NAMALWA (cell line): Measurements from ENCODE around the gene ST6GALNAC3.
"Not testable (repeated sequence)": the region's sequence is repeated elsewhere in the genome, so short reads cannot be mapped to it uniquely, and the experiment has no call there.

Source experiments
- DNase-seq: peaks from one replicate; pipeline ENCODE4 v3.0.0-alpha.2; 2015; ENCODE audit warnings: low spot score

ST6GALNAC3 gene

DNA sequence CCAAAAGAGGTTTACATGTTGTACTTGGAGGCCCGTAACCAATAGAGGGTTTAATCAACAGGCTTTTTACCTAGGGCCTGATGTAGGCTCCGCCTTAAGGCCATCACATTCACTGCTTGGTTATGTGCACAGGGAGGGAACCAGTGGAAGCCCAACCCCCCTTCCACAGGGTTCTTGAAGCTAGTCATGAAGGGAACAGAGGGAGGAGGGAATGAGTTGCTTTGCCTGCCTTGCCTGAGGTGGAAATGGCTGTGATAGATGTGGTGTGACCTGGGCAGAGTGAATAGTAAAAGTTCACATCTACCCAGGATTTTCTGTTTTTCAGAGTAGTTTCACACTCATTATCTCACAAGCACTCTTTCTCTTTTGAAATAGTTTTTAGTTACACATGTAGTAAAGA, 215.1 kb downstream of the ST6GALNAC3 start:
- DNase-seq: no peak

DNA sequence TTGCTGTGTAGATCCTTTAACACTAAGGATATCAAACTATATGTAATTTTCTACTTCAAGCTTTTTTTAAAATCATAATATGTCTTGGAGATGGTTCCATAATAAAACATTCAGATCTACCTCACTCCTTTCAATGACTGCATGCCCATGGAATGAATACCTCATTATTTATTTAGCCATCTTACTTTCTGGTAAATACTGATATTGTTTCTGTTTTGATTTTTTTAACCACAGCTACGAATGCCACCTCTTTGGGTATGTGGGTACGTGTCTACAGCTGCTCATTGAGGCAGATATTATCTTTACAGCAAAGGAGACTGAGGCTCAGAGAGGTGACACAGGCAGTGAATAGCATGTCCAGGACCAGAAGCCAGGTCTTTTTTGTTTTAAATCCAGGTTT, 215.7 kb downstream of the ST6GALNAC3 start:
- no peak for DNase-seq

DNA sequence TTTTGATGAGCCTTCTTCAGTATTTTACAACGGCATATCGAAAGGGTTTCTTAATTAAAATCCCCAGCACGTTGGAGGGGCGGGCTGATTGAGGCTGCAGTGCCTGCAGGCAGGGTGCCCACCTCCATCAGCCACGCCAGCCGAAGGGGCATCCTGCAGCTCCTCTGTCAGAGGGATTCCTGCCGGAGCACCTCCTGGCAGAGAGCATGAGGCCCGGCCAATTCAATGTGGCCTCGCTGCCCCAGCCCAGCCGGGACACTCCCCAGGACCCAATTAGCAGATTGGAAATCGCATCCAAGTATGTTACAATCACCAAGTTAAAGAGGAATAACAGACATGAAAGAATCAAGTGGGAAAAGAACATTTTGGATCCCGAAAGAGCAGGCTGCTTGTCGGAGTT, 216.6 kb downstream of the ST6GALNAC3 start:
- DNase-seq: no peak

GRCh38 chr1:76291737-76292136, 217.2 kb downstream of the ST6GALNAC3 start:
- DNase-seq: no peak

GRCh38 chr1:76292418-76293184, 218.1 kb downstream of the ST6GALNAC3 start:
- no peak for DNase-seq

DNA sequence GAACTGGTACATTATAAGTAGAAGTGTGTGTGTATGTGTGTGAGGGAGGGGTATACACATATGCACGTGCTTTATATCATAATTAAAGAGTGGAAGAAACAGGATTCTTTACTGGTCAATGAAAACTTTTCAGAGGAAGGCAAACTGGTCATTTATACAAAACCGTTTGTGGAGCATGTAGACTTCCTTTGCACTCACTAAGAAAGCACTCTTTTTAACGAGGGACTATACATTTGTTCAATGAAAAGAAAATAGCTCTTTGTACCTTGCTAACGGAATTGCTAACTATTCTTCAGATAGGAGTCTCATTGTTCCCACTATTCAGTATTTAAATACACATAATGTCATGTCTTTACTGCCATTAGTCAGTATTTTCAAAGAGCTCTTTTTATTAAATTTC, 219.3 kb downstream of the ST6GALNAC3 start:
- DNase-seq: no peak

DNA sequence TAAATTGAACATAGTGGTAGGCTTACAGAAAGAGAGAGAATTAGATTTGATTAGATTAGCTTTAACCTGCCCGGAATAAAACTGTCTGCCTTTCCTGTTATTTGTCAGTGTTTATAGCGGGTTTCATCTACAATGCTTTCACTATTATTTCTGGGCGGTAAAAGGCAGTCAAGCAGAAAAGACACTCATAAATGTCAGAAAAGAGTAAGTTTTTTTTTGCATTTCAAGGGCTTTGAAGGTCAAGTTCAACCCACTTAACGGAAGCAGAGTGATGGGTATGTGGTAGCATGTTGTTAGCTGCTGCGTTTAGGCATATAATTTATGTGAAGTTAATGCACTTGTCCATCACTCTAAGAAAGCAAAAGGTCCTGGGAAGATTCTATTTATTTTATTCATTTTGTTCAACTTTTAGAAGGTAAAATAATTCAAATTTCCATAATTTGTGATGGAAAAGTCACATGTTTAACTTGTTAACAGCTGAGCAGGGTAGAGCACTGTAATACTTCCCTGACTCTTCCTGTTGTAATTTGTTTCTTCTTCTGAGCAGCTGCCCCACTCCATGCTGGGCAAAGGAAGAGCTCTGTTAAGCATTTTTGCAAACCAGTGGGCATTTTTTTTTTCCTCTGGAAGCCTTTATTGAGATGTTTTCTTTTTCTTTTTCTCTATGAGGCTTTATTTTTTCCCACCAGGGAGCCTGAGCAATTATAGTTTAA, 220.1 kb downstream of the ST6GALNAC3 start:
- peak; percentile 36 for DNase-seq

DNA sequence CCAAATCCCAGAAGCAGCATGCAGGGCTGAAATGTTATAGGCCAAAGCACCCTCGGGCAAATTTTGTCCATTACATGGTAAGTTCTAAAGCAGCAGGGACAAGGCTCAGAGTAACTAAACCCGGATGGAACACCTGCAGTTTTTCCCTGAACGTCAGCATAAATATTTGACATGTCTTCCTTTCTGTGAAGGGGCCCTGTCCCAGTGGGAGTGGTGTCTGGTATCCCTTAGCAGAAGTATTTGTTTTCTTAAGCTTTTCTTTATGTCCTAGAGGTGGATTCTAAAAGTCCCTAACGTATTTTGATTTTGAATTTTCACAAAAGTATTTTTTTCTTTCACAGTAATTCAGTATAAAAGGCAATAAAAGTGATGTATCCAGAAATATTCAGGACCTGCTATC, 223.9 kb downstream of the ST6GALNAC3 start:
- DNase-seq: no peak

DNA sequence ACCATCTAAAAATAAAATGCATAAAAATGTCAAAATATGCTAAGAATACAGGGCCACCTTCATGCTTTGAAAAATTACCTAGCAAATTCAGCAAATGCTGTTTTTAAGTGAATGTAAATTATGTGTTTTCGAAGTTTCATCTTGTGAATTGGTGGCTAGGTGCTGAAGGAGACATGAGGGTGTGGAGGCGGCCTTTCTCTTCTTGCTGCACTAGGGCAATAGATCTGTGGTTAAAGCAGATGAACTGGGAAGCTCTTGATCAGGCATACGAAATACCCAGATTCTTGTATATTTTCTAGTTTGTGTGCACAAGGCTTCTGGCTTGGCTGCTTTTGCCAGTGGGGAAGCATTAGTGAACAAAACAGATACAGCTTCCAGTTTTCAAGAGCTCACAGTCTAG, 224.5 kb downstream of the ST6GALNAC3 start:
- no peak for DNase-seq

DNA sequence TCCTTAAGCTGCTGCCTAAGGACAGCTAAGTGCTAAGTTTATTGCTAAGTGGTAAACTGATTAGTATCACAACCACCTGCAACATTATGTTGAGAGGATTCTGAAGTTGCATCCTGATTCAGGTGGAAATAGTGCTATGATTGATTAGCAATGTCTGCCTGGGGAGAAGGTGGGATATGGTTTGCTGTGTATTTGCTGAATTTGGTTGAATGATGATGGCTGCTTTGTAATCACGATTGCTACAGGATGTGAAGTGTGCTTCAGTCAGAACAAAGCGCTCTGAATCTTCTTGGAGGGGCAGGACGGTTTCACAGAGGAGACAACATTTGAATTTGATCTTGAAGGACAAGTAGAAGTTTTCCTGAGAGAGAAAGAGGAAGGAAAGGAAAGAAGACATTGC, 226.0 kb downstream of the ST6GALNAC3 start:
- DNase-seq: no peak

- peak; percentile 41 for DNase-seq
These were observed 228.3 kb downstream of the ST6GALNAC3 start for GRCh38 chr1:76302711-76303339.

DNA sequence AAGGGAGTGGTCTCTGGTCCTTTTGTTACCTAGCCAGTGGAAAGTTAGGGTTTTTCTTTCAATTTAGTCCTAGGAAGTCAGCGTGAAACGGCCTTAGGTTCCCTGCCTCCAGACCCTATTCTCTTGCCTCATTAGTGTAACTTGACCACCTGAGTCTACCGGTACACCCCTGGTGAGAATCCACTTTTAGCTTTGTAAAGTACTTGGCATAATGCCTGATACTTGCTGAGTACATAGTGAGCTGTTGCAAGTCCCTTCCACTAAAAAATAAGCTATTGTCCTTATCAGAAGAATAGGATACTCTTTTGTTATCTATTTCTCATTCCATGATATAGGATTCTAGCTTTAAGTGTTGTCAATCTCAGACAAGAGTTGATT, 228.8 kb downstream of the ST6GALNAC3 start:
- DNase-seq: no peak

- no peak for DNase-seq
These were observed 238.8 kb downstream of the ST6GALNAC3 start for GRCh38 chr1:76313304-76313703.

- DNase-seq: no peak
These were observed 240.2 kb downstream of the ST6GALNAC3 start for GRCh38 chr1:76314730-76315129.

- no peak for DNase-seq
These were observed 242.9 kb downstream of the ST6GALNAC3 start for GRCh38 chr1:76317299-76317900.

DNA sequence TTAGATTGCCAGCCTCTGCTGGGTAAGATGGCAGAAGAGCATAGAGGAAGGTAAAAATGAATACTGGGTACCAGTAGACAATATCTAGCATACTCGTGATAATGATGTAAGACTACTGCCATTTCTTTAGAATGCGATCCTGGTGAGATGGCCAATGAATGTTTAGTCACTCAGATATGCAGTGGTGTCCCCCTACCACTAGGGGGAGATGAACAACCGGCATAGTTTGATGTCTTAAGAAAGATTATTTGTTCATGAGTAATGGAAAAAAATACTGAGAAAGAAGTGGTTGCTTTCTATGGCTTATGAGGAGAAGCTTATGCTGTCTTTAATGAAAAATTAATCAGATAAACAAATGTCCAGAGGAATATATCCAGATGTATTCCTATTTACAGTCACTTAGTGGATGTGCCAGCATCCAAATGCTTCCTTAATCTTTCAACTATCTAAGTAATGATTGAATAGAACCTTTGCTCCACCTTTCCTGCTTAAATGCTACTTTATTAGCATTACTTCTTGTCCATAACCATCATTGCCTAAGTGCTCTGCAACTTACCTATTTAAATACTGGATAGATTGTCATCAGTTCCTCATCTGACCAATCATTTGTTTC, 256.6 kb downstream of the ST6GALNAC3 start:
- DNase-seq: peak; percentile 67

DNA sequence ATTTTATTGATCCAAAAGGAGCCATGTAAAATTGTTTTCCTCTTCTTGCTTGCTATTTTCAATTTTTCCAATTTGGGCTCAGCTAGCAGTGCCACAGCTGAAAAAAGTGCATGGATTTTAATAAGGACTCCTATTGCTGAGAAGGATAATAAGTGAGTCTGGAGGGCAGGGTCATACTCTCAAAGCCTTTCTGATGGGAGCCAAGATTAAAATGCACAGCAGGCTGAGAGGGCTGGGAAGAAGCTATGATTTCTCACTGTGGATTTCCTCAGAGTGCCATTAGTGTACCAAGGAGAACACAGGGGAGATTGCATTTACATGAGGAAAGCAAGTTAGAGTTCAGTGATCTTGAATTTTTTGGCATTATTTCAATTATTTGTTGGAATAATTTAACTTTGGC, 261.3 kb downstream of the ST6GALNAC3 start:
- no peak for DNase-seq

- no peak for DNase-seq
These were observed 262.4 kb downstream of the ST6GALNAC3 start for GRCh38 chr1:76336931-76337371.

DNA sequence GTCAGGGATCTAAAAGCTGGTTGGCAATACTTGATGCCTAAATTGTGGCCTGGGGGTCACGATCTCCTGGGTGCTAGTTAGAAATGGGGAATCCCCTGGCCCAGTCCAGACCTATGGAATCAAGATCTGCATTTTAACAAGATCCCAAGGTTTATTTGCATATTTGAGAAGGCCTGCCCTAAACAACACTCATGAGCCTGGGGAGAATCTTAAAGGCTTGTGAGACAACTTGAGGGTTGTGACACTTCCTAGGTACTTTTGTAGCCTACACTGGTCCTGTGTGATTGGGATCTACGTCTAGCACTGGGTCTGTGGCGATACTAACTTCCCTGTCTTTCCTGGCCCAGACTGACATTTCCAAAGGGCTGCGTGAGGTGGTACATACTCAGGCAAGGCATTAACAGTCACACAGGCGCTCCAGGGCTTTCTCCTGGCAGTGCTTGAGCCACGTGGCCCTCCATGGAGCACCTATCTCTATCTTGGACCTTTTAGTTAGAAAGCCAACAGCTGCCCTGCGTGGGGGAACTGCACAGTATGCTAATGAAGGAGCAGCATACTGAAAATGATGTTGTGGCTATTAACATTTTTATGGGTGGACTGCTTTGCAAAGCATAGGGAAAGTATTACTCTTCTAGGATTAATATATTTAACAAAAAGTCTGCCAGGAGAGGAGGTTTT, 263.1 kb downstream of the ST6GALNAC3 start:
- no peak for DNase-seq

DNA sequence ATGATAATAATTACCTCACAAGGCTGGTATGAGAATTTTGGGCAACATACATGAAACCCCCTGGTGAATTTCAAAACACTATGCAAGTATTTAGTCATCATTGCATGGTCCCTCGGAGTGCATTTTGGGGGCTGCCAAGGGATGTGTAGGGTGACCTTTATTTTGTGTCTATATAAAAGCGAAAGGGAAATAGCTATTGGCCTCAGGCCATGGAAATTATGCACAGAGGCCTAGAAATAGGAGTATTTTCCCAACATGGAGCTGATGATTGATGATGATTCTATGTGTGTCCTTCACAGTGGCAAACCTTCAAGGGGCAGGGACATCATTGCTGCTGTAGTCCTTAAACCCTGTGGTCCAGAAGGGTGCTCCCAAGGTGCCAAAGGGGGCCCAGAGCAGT, 265.5 kb downstream of the ST6GALNAC3 start:
- DNase-seq: no peak

DNA sequence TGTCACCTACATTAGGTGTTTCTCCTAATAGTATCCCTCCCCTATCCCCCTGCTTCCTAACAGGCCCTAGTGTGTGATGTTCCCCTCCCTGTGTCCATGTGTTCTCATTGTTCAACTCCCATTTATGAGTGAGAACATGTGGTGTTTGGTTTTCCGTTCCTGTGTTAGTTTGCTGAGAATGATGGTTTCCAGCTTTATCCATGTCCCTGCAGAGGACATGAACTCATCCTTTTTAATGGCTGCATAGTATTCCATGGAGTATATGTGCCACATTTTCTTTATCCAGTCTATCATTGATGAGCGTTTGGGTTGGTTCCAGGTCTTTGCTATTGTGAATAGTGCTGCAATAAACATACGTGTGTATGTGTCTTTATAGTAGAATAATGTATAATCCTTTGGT, 267.3 kb downstream of the ST6GALNAC3 start:
- DNase-seq: not testable (repeated sequence)

- DNase-seq: no peak
These were observed 268.8 kb downstream of the ST6GALNAC3 start for GRCh38 chr1:76343356-76343755.
